ENCODE results near the gene EML2. TPM values are rescaled to one million over a fixed set of nuclear protein-coding genes. Genes with fewer than 3 reads are reported as not detected.

The EML2 gene
- total and polyA plus RNA-seq, 8 donors: 20.9 to 51.2 (median 30.1) TPM

- ATAC-seq: no peak
- no peak for TF ChIP-seq CTCF (IDR thresholded peaks at IDR 0.05)
Measured at GRCh38 chr19:45597425-45598111, 41.6 kb downstream of the EML2 start.

GRCh38 chr19:45595814-45596213 lies 43.4 kb downstream of the EML2 start:
- no peak for FAIRE-seq
- Histone ChIP-seq H3K36me3 (no peaks in the 10 kb centered on the region), H3K27ac (no peak overlapping the region), H3K4me3 (no peak overlapping the region), H3K4me1 (no peaks in the 10 kb centered on the region), H3K9me3 (no peaks in the 10 kb centered on the region), H3K27me3 (peaks cover 0 to 9% (median 0%) of the 10 kb centered on the region in 4 donors)
- WGBS, 2 donors: 48 to 59% methylated on average over 6 of the region's 6 CpGs
- DNase-seq: no peak
- no peak for ATAC-seq
- intact Hi-C loops (cut with DNase I): no loop called here
- TF ChIP-seq CTCF (IDR thresholded peaks at IDR 0.05): no peak

More at GRCh38 chr19:45597425-45598111, 41.6 kb downstream of the EML2 start:
- no peaks in the 10 kb centered on the region for H3K9me3 ChIP-seq
- WGBS, 2 donors: 25 to 34% methylated on average over 4 to 5 of the region's 5 CpGs
- H3K4me1 ChIP-seq: no peaks in the 10 kb centered on the region
- intact Hi-C loops (cut with DNase I): no loop called here
- peaks cover 0 to 4% (median 0%) of the 10 kb centered on the region in 4 donors for H3K27me3 ChIP-seq
- H3K27ac ChIP-seq: no peak overlapping the region
- H3K36me3 ChIP-seq: no peaks in the 10 kb centered on the region
- FAIRE-seq (no peak), DNase-seq (no peak)
- no peak overlapping the region for H3K4me3 ChIP-seq

GRCh38 chr19:45593520-45593919 lies 45.7 kb downstream of the EML2 start:
- WGBS, 2 donors: 5 to 9% methylated on average over 1 of the region's 1 CpG
- no peaks in the 10 kb centered on the region for H3K9me3 ChIP-seq
- H3K27ac ChIP-seq: no peak overlapping the region
- H3K36me3 ChIP-seq: no peaks in the 10 kb centered on the region
- ATAC-seq (no peak), FAIRE-seq (no peak), DNase-seq (no peak)
- H3K4me1 ChIP-seq: no peaks in the 10 kb centered on the region
- intact Hi-C loops (cut with DNase I): no loop called here
- peaks cover 0 to 13% (median 0%) of the 10 kb centered on the region in 4 donors for H3K27me3 ChIP-seq
- H3K4me3 ChIP-seq: no peak overlapping the region
- TF ChIP-seq CTCF (IDR thresholded peaks at IDR 0.05): no peak

GRCh38 chr19:45592366-45592765 lies 46.8 kb downstream of the EML2 start:
- H3K9me3 ChIP-seq: no peaks in the 10 kb centered on the region
- no peak for TF ChIP-seq CTCF (IDR thresholded peaks at IDR 0.05)
- no peaks in the 10 kb centered on the region for H3K4me1 ChIP-seq
- H3K4me3 ChIP-seq: no peak overlapping the region
- H3K27ac ChIP-seq: no peak overlapping the region
- ATAC-seq: no peak
- WGBS, 2 donors: 39 to 50% methylated on average over 4 of the region's 4 CpGs
- FAIRE-seq: no peak
- peaks cover 0 to 13% (median 0%) of the 10 kb centered on the region in 4 donors for H3K27me3 ChIP-seq
- no peaks in the 10 kb centered on the region for H3K36me3 ChIP-seq
- DNase-seq: no peak
- intact Hi-C loops (cut with DNase I): no loop called here

- intact Hi-C loops (cut with DNase I): no loop called here
- Histone ChIP-seq H3K36me3 (no peaks in the 10 kb centered on the region), H3K27me3 (peaks cover 0 to 13% (median 0%) of the 10 kb centered on the region in 4 donors), H3K4me3 (no peak overlapping the region), H3K4me1 (no peaks in the 10 kb centered on the region), H3K9me3 (no peaks in the 10 kb centered on the region), H3K27ac (no peak overlapping the region)
- 83 to 87% methylated on average over 21 of the region's 21 CpGs for WGBS, 2 donors
- ATAC-seq (no peak), FAIRE-seq (no peak), DNase-seq (no peak)
- TF ChIP-seq CTCF (IDR thresholded peaks at IDR 0.05): no peak
Measured at GRCh38 chr19:45591638-45592005, 47.6 kb downstream of the EML2 start.

Data from pancreas (tissue), 10 donors.